DOHH2 (cell line): Measurements from ENCODE around the gene DOCK11.

Experiments used
- H3F3A ChIP-seq: fragments of 200-600 bp; sonication (generic), shearing (Covaris generic); 2 replicates; pipeline ENCODE4 v1.6.0; 2016; ENCODE audit warnings: antibody characterized with exemption, mild to moderate bottlenecking; ENCODE audit not compliant: control insufficient read depth, insufficient read depth
- H3K27ac ChIP-seq: fragments of 200-600 bp; sonication (generic); 2 replicates; pipeline ENCODE4 v1.5.1; 2014; ENCODE audit warnings: low read depth, mild to moderate bottlenecking, low read length, moderate library complexity
- H3K27me3 ChIP-seq: fragments of 200-600 bp; sonication (generic); 2 replicates; pipeline ENCODE4 v1.6.1; 2014; ENCODE audit warnings: mild to moderate bottlenecking, low read length, mixed read lengths; ENCODE audit not compliant: control insufficient read depth
- H3K36me3 ChIP-seq: fragments of 200-600 bp; sonication (generic); 2 replicates; pipeline ENCODE4 v1.6.1; 2014; ENCODE audit warnings: mild to moderate bottlenecking, low read length, moderate library complexity, mixed read lengths; ENCODE audit not compliant: control insufficient read depth
- H3K4me1 ChIP-seq: fragments of 200-600 bp; sonication (generic); 2 replicates; pipeline ENCODE4 v1.6.1; 2014; ENCODE audit warnings: mild to moderate bottlenecking, low read length, mixed read lengths; ENCODE audit not compliant: control insufficient read depth
- H3K4me2 ChIP-seq: fragments of 200-600 bp; sonication (generic); 2 replicates; pipeline ENCODE4 v1.6.0; 2014; ENCODE audit warnings: mild to moderate bottlenecking, low read length, moderate library complexity
- H3K4me3 ChIP-seq: fragments of 200-600 bp; sonication (generic); 2 replicates; pipeline ENCODE4 v1.5.1; 2014; ENCODE audit warnings: mild to moderate bottlenecking, low read length, mixed read lengths
- H3K79me2 ChIP-seq: fragments of 200-600 bp; sonication (generic); 2 replicates; pipeline ENCODE4 v1.6.1; 2014; ENCODE audit warnings: mild to moderate bottlenecking, low read length, mixed read lengths; ENCODE audit not compliant: control insufficient read depth
- H3K9me2 ChIP-seq: fragments of 200-600 bp; sonication (generic); replicated peaks from 2 replicates; pipeline ENCODE4 v1.6.1; 2014; ENCODE audit warnings: mild to moderate bottlenecking, low read length, mixed read lengths; ENCODE audit not compliant: control insufficient read depth
- H3K9me3 ChIP-seq: fragments of 200-600 bp; sonication (generic); 2 replicates; pipeline ENCODE4 v1.6.1; 2014; ENCODE audit warnings: antibody characterized with exemption, low read length, mixed read lengths; ENCODE audit not compliant: control insufficient read depth, insufficient read depth
- H4K20me1 ChIP-seq: fragments of 200-600 bp; sonication (generic); 2 replicates; pipeline ENCODE4 v1.6.0; 2014; ENCODE audit warnings: low read depth, mild to moderate bottlenecking, antibody characterized with exemption, low read length, moderate library complexity; ENCODE audit not compliant: control insufficient read depth, insufficient read depth
- EZH2phosphoT487 ChIP-seq: fragments of 200-600 bp; sonication (generic); IDR thresholded peaks from 2 replicates; pipeline ENCODE4 v1.6.1; 2017; ENCODE audit warnings: borderline replicate concordance, mild to moderate bottlenecking, antibody characterized with exemption, low read length, moderate library complexity, mixed read lengths
- TF ChIP-seq, protein P1 (sequence below): fragments of 200-600 bp; sonication (generic); IDR thresholded peaks from one replicate; pipeline ENCODE4 v1.5.1; 2014; ENCODE audit warnings: antibody characterized with exemption, mild to moderate bottlenecking, low read depth, low read length; ENCODE audit not compliant: poor library complexity, severe bottlenecking

Gene DOCK11

DNA sequence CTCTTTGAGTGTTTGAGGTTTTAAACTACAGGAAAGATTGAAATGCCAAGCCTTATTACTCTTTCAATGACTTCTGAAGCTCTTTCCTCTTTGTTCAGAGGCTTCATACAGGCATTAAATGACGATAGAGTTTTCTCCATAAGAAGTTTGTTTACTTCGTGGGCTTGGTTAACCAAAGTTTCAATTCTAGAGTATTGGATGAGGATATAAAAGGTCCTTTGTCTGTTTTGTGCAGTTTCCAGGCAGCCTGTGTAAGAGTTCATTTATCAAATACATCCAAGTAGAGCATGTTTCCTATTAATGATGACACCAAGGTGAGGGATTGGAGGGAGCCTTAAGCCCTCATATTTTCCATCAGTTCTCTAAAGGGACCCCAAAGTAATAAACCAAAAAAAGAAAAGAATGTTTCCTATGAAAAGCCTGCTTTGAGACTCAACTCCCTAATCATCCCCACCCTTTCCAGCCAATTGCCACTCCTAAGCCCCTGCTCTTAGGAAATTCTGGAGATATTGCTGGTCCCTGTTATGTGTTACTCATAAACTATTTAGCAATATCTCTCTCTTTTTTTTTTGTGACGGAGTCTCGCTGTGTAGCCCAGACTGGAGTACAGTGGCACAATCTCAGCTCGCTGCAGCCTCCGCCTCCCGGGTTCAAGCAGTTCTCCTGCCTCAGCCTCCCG is 125.6 kb downstream of the DOCK11 start:
- Histone ChIP-seq H4K20me1 (no peaks in the 10 kb centered on the region), H3K27me3 (no peaks in the 10 kb centered on the region), H3K4me2 (no peak overlapping the region), H3K4me3 (no peak overlapping the region), H3K4me1 (no peaks in the 10 kb centered on the region), H3K79me2 (no peaks in the 10 kb centered on the region), H3K27ac (no peak overlapping the region), H3F3A (no peaks in the 10 kb centered on the region), H3K9me2 (no peaks in the 10 kb centered on the region), H3K36me3 (no peaks in the 10 kb centered on the region), H3K9me3 (no peaks in the 10 kb centered on the region)
- TF ChIP-seq, protein P1, sequence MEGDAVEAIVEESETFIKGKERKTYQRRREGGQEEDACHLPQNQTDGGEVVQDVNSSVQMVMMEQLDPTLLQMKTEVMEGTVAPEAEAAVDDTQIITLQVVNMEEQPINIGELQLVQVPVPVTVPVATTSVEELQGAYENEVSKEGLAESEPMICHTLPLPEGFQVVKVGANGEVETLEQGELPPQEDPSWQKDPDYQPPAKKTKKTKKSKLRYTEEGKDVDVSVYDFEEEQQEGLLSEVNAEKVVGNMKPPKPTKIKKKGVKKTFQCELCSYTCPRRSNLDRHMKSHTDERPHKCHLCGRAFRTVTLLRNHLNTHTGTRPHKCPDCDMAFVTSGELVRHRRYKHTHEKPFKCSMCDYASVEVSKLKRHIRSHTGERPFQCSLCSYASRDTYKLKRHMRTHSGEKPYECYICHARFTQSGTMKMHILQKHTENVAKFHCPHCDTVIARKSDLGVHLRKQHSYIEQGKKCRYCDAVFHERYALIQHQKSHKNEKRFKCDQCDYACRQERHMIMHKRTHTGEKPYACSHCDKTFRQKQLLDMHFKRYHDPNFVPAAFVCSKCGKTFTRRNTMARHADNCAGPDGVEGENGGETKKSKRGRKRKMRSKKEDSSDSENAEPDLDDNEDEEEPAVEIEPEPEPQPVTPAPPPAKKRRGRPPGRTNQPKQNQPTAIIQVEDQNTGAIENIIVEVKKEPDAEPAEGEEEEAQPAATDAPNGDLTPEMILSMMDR = no peak
- no peak for TF ChIP-seq EZH2phosphoT487

DNA sequence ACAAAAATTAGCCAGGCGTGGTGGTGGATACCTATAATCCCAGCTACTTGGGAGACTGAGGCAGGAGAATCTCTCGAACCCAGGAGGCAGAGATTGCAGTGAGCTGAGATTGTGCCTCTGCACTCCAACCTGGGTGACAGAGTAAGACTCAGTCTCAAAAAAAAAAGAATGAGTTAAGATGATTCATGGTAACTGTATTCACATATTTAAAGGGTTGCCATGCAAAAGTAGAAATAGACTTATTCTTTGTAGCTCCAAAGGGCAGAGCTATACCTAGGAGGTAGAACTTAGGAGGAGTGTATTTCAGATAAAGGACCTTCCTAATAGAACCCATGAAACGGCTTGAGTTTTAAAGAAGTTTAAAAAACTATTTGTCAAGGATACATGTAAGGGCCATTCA is 127.4 kb downstream of the DOCK11 start:
- no peak for TF ChIP-seq EZH2phosphoT487
- TF ChIP-seq, protein P1 = no peak
- Histone ChIP-seq H3K9me2 (no peaks in the 10 kb centered on the region), H3F3A (no peaks in the 10 kb centered on the region), H3K79me2 (no peaks in the 10 kb centered on the region), H3K27me3 (no peaks in the 10 kb centered on the region), H3K4me3 (no peak overlapping the region), H4K20me1 (no peaks in the 10 kb centered on the region), H3K4me2 (no peak overlapping the region), H3K9me3 (no peaks in the 10 kb centered on the region), H3K4me1 (no peaks in the 10 kb centered on the region), H3K36me3 (no peaks in the 10 kb centered on the region; the same call in 1 of the 2 replicates), H3K27ac (no peak overlapping the region)

DNA sequence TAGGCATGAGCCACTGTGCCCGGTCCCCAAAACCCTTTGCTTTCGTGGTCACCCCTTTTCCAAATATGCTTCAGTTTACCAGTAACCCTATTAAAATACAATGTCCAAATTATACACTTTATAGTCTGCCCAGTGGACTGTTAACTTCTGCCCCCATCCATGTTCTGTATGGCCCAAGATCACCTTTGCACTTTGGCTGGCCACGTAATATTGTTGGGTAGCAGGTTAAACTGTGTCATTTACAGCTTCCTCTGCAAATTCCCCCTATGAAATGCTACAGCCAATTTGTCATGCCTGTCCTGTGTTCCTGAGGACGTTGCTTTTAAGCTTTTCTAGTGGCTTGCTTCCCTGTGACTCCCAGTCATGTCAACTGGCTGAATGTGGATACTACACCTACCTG is 130.7 kb downstream of the DOCK11 start:
- Histone ChIP-seq H3K27me3 (no peaks in the 10 kb centered on the region), H3F3A (no peaks in the 10 kb centered on the region), H3K79me2 (no peaks in the 10 kb centered on the region), H3K9me3 (no peaks in the 10 kb centered on the region), H3K36me3 (peaks cover 7% of the 10 kb centered on the region), H3K27ac (no peak overlapping the region), H4K20me1 (no peaks in the 10 kb centered on the region), H3K4me2 (no peak overlapping the region), H3K9me2 (no peaks in the 10 kb centered on the region), H3K4me3 (no peak overlapping the region), H3K4me1 (peaks cover under 1% of the 10 kb centered on the region; the same call in 1 of the 2 replicates)
- TF ChIP-seq, protein P1 = no peak
- no peak for TF ChIP-seq EZH2phosphoT487
